GM23338 (cell line): ENCODE results near the gene PELI1. TPM values are rescaled to one million over a fixed set of nuclear protein-coding genes. Genes with fewer than 3 reads are reported as not detected.
A peak's percentile ranks its signal among the peaks of the same experiment; 100 is the strongest.

Experiments used
- ATAC-seq: fragments of 200-7000 bp; cut with Tn5 transposase; 3 replicates; pipeline ENCODE4 v1.9.1; 2020
- DNase-seq: peaks from one replicate; pipeline ENCODE4 v3.0.0-alpha.2; 2015; ENCODE audit warnings: low spot score
- H2AFZ ChIP-seq: fragments of 200-600 bp; sonication (generic); 2 replicates; pipeline ENCODE4 v1.8.0; 2016; ENCODE audit warnings: antibody characterized with exemption, mild to moderate bottlenecking, moderate library complexity
- H3F3A ChIP-seq: fragments of 200-600 bp; sonication (generic); replicated peaks from 2 replicates; pipeline ENCODE4 v1.8.0; 2017; ENCODE audit warnings: antibody characterized with exemption, mixed run types, low read depth
- H3K27ac ChIP-seq: fragments of 200-600 bp; sonication (generic); 2 replicates; pipeline ENCODE4 v1.6.1; 2016; ENCODE audit warnings: low read depth
- H3K27me3 ChIP-seq: fragments of 200-600 bp; sonication (generic); 2 replicates; pipeline ENCODE4 v1.8.0; 2016; ENCODE audit warnings: mild to moderate bottlenecking, mixed run types, moderate library complexity; ENCODE audit not compliant: insufficient read depth
- H3K36me3 ChIP-seq: fragments of 200-600 bp; sonication (generic); 2 replicates; pipeline ENCODE4 v1.8.0; 2016; ENCODE audit warnings: mild to moderate bottlenecking; ENCODE audit not compliant: insufficient read depth
- H3K4me1 ChIP-seq: fragments of 200-600 bp; sonication (generic); 2 replicates; pipeline ENCODE4 v1.8.0; 2016; ENCODE audit warnings: mild to moderate bottlenecking, moderate library complexity; ENCODE audit not compliant: insufficient read depth
- H3K4me2 ChIP-seq: fragments of 200-600 bp; sonication (generic); 2 replicates; pipeline ENCODE4 v1.7.1; 2017; ENCODE audit warnings: mixed run types
- H3K4me3 ChIP-seq: fragments of 200-600 bp; sonication (generic); 2 replicates; pipeline ENCODE4 v1.6.1; 2016; ENCODE audit warnings: mixed run types
- H3K79me2 ChIP-seq: fragments of 200-600 bp; sonication (generic); replicated peaks from 2 replicates; pipeline ENCODE4 v1.8.0; 2017; ENCODE audit warnings: mild to moderate bottlenecking; ENCODE audit not compliant: insufficient read depth
- H3K9me2 ChIP-seq: fragments of 200-600 bp; sonication (generic); 2 replicates; pipeline ENCODE4 v1.8.0; 2017; ENCODE audit not compliant: insufficient read depth
- H4K20me1 ChIP-seq: fragments of 200-600 bp; sonication (generic); replicated peaks from 2 replicates; pipeline ENCODE4 v1.8.0; 2017; ENCODE audit warnings: mild to moderate bottlenecking; ENCODE audit not compliant: insufficient read depth
- H3K27ac Mint-ChIP-seq: 2 replicates; pipeline ENCODE4 v1.8.0; 2020; ENCODE audit warnings: inconsistent platforms, mild to moderate bottlenecking, moderate library complexity, mixed read lengths
- H3K27me3 Mint-ChIP-seq: 3 replicates; pipeline ENCODE4 v1.8.0; 2022; ENCODE audit warnings: low read depth, mild to moderate bottlenecking, moderate library complexity, mixed read lengths, inconsistent platforms; ENCODE audit not compliant: insufficient read depth, poor library complexity
- H3K36me3 Mint-ChIP-seq: 3 replicates; pipeline ENCODE4 v1.8.0; 2021; ENCODE audit warnings: low read depth, mild to moderate bottlenecking, inconsistent platforms, moderate library complexity, mixed read lengths
- H3K4me1 Mint-ChIP-seq: 3 replicates; pipeline ENCODE4 v1.8.0; 2020; ENCODE audit warnings: mild to moderate bottlenecking, inconsistent platforms, mixed read lengths
- H3K4me3 Mint-ChIP-seq: 3 replicates; pipeline ENCODE4 v1.8.0; 2021; ENCODE audit warnings: moderate library complexity, mild to moderate bottlenecking, inconsistent platforms, mixed read lengths
- H3K9me3 Mint-ChIP-seq: 3 replicates; pipeline ENCODE4 v1.8.0; 2020; ENCODE audit warnings: moderate library complexity, mild to moderate bottlenecking, inconsistent platforms, mixed read lengths
- CTCF ChIP-seq, 2 experiments: fragments of 200-600 bp in 1 of 2; sonication (generic) in 1 of 2; conservative IDR thresholded peaks; 2 replicates each; pipeline versions ENCODE4 v1.5.1 to v1.6.1; 2016 to 2017; ENCODE audit warnings: antibody characterized with exemption in 2 of 2, low read depth in 2 of 2, mild to moderate bottlenecking in 2 of 2, moderate library complexity in 1 of 2
- JUNB ChIP-seq: IDR thresholded peaks from one replicate; pipeline ENCODE4 v1.6.1; 2016; ENCODE audit warnings: antibody characterized with exemption; ENCODE audit not compliant: unreplicated experiment
- ZNF462 ChIP-seq: fragments of 250-450 bp; sonication (Bioruptor Pico); IDR thresholded peaks from 2 replicates; pipeline ENCODE4 v1.5.0; 2020; ENCODE audit warnings: mild to moderate bottlenecking, moderate library complexity
- polyA plus RNA-seq: library from polyadenylated mRNA; unstranded; fragments of >200 nt; fragmentation: Nextera tagmentation; extraction: Ambion mirVana; gene quantifications from 2 replicates; pipeline ENCODE4 v1.2.1, GENCODE V29; 2016
- total RNA-seq: library from RNA; depleted of rRNA; stranded (reverse); fragments of >200 nt; shearing (Covaris generic); gene quantifications from 2 replicates; pipeline ENCODE4 v1.2.3, GENCODE V29; 2014

PELI1 gene
- total and polyA plus RNA-seq, 2 experiments from 2014 or later: 32.4 to 61.8 TPM

- no peak for TF ChIP-seq JUNB
- H3K27me3 ChIP-seq: no peaks in the 10 kb centered on the region
- Mint-ChIP-seq H3K4me3 (no peak overlapping the region), H3K27ac (no peak overlapping the region), H3K4me1 (peaks cover 30% of the 10 kb centered on the region), H3K27me3 (peaks cover 4% of the 10 kb centered on the region), H3K36me3 (no peaks in the 10 kb centered on the region), H3K9me3 (no peaks in the 10 kb centered on the region)
- DNase-seq: no peak
- 0 out of 2 replicates have a peak, but pooled peaks cover 3% of the 10 kb centered on the region for H3F3A ChIP-seq
- no peak for ATAC-seq
- H3K9me2 ChIP-seq: no peaks in the 10 kb centered on the region
- no peaks in the 10 kb centered on the region for H3K79me2 ChIP-seq
- no peak overlapping the region for H3K27ac ChIP-seq
- H3K4me1 ChIP-seq: peaks cover 17% of the 10 kb centered on the region
- H2AFZ ChIP-seq: peak overlapping the region; percentile 61; the same call in 1 of the 2 replicates
- peak overlapping the region; percentile 43 for H3K4me2 ChIP-seq
- H3K4me3 ChIP-seq: no peak overlapping the region
- no peaks in the 10 kb centered on the region for H4K20me1 ChIP-seq
- H3K36me3 ChIP-seq: no peaks in the 10 kb centered on the region
Measured at GRCh38 chr2:64052463-64053241, 91.6 kb downstream of the PELI1 start.

GRCh38 chr2:64049633-64050220 is 94.5 kb downstream of the PELI1 start:
- Histone ChIP-seq H3K27ac (peak overlapping the region; percentile 63), H3K4me3 (no peak overlapping the region), H3K36me3 (no peaks in the 10 kb centered on the region), H4K20me1 (no peaks in the 10 kb centered on the region), H3F3A (0 out of 2 replicates have a peak, but pooled peaks cover 3% of the 10 kb centered on the region), H3K9me2 (no peaks in the 10 kb centered on the region), H3K4me2 (no peak overlapping the region), H3K4me1 (peaks cover 21% of the 10 kb centered on the region), H3K27me3 (no peaks in the 10 kb centered on the region), H3K79me2 (no peaks in the 10 kb centered on the region), H2AFZ (peak overlapping the region; percentile 53)
- TF ChIP-seq ZNF462: no peak
- TF ChIP-seq CTCF (conservative IDR thresholded peaks at IDR 0.05; ENCODE audit: low read depth in 2 of 2): peak; percentile 96 to 97
- DNase-seq (peak; percentile 84), ATAC-seq (peak; percentile 93)
- H3K27me3 Mint-ChIP-seq: peaks cover 4% of the 10 kb centered on the region
- no peaks in the 10 kb centered on the region for H3K9me3 Mint-ChIP-seq
- H3K4me3 Mint-ChIP-seq: no peak overlapping the region
- H3K4me1 Mint-ChIP-seq: peaks cover 32% of the 10 kb centered on the region
- peak overlapping the region; percentile 5 for H3K27ac Mint-ChIP-seq
- H3K36me3 Mint-ChIP-seq: no peaks in the 10 kb centered on the region
